SJCRH30 (cell line): Measurements from ENCODE around the gene CADPS. TPM values are rescaled to one million over a fixed set of nuclear protein-coding genes. Genes with fewer than 3 reads are reported as not detected.

ENCODE experiments used
- DNase-seq, 2 experiments: peaks; one replicate each; pipeline ENCODE4 v3.0.0-alpha.2; 2015 to 2020
- H3K27ac ChIP-seq: fragments of 250-450 bp; sonication (Bioruptor Pico); 2 replicates; pipeline ENCODE4 v1.5.1; 2020; ENCODE audit warnings: mild to moderate bottlenecking, moderate library complexity
- H3K27me3 ChIP-seq: fragments of 250-450 bp; sonication (Bioruptor Pico); 2 replicates; pipeline ENCODE4 v1.5.1; 2020; ENCODE audit warnings: mild to moderate bottlenecking, moderate library complexity
- H3K36me3 ChIP-seq: fragments of 250-450 bp; sonication (Bioruptor Pico); 2 replicates; pipeline ENCODE4 v1.5.1; 2020; ENCODE audit warnings: mild to moderate bottlenecking, moderate library complexity
- H3K4me1 ChIP-seq: fragments of 250-450 bp; sonication (Bioruptor Pico); 2 replicates; pipeline ENCODE4 v1.5.1; 2020; ENCODE audit warnings: mild to moderate bottlenecking, moderate library complexity
- H3K4me3 ChIP-seq: fragments of 250-450 bp; sonication (Bioruptor Pico); 2 replicates; pipeline ENCODE4 v1.5.1; 2020; ENCODE audit warnings: mild to moderate bottlenecking, moderate library complexity
- H3K9me3 ChIP-seq: fragments of 250-450 bp; sonication (Bioruptor Pico); replicated peaks from 2 replicates; pipeline ENCODE4 v1.5.1; 2020; ENCODE audit warnings: mild to moderate bottlenecking, moderate library complexity
- total RNA-seq: library from RNA; depleted of rRNA; stranded (reverse); fragments of >200 nt; shearing (Covaris generic); gene quantifications from 2 replicates; pipeline ENCODE4 v1.2.3, GENCODE V29; 2014

The CADPS gene
- total RNA-seq, 1 experiment from 2014 or later: not detected

GRCh38 chr3:62837145-62837787, 38.0 kb downstream of the CADPS start:
- Histone ChIP-seq H3K9me3 (no peaks in the 10 kb centered on the region), H3K27ac (no peak overlapping the region), H3K27me3 (no peaks in the 10 kb centered on the region), H3K36me3 (no peaks in the 10 kb centered on the region), H3K4me3 (no peak overlapping the region), H3K4me1 (no peaks in the 10 kb centered on the region)
- DNase-seq: no peak

- no peaks in the 10 kb centered on the region for H3K27me3 ChIP-seq
- DNase-seq: no peak
- no peaks in the 10 kb centered on the region for H3K4me1 ChIP-seq
- H3K36me3 ChIP-seq: no peaks in the 10 kb centered on the region
- no peaks in the 10 kb centered on the region for H3K9me3 ChIP-seq
- H3K27ac ChIP-seq: no peak overlapping the region
- no peak overlapping the region for H3K4me3 ChIP-seq
Measured at GRCh38 chr3:62835554-62836236, 39.5 kb downstream of the CADPS start.

GRCh38 chr3:62833538-62833937, 41.7 kb downstream of the CADPS start:
- Histone ChIP-seq H3K27ac (no peak overlapping the region), H3K4me1 (no peaks in the 10 kb centered on the region), H3K4me3 (no peak overlapping the region), H3K36me3 (no peaks in the 10 kb centered on the region), H3K9me3 (no peaks in the 10 kb centered on the region), H3K27me3 (no peaks in the 10 kb centered on the region)
- DNase-seq: no peak

- DNase-seq: no peak
- no peaks in the 10 kb centered on the region for H3K9me3 ChIP-seq
- no peaks in the 10 kb centered on the region for H3K27me3 ChIP-seq
- H3K36me3 ChIP-seq: no peaks in the 10 kb centered on the region
- no peak overlapping the region for H3K27ac ChIP-seq
- no peak overlapping the region for H3K4me3 ChIP-seq
- no peaks in the 10 kb centered on the region for H3K4me1 ChIP-seq
Measured at GRCh38 chr3:62832553-62832952, 42.7 kb downstream of the CADPS start.

- Histone ChIP-seq H3K27me3 (no peaks in the 10 kb centered on the region), H3K4me1 (no peaks in the 10 kb centered on the region), H3K27ac (no peak overlapping the region), H3K9me3 (no peaks in the 10 kb centered on the region), H3K4me3 (no peak overlapping the region), H3K36me3 (no peaks in the 10 kb centered on the region)
- DNase-seq: no peak
Measured at GRCh38 chr3:62830727-62831322, 44.4 kb downstream of the CADPS start.

GRCh38 chr3:62827550-62827949, 47.7 kb downstream of the CADPS start:
- no peak for DNase-seq

GRCh38 chr3:62824965-62825592, 50.1 kb downstream of the CADPS start:
- no peaks in the 10 kb centered on the region for H3K9me3 ChIP-seq
- no peaks in the 10 kb centered on the region for H3K27me3 ChIP-seq
- no peak overlapping the region for H3K27ac ChIP-seq
- H3K36me3 ChIP-seq: no peaks in the 10 kb centered on the region
- H3K4me3 ChIP-seq: no peak overlapping the region
- no peaks in the 10 kb centered on the region for H3K4me1 ChIP-seq
- no peak for DNase-seq

More at GRCh38 chr3:62827550-62827949, 47.7 kb downstream of the CADPS start:
- Histone ChIP-seq H3K9me3 (no peaks in the 10 kb centered on the region), H3K27me3 (no peaks in the 10 kb centered on the region), H3K4me3 (no peak overlapping the region), H3K36me3 (no peaks in the 10 kb centered on the region), H3K27ac (no peak overlapping the region), H3K4me1 (no peaks in the 10 kb centered on the region)

- H3K27me3 ChIP-seq: no peaks in the 10 kb centered on the region
- H3K4me3 ChIP-seq: no peak overlapping the region
- H3K9me3 ChIP-seq: no peaks in the 10 kb centered on the region
- H3K36me3 ChIP-seq: no peaks in the 10 kb centered on the region
- no peak for DNase-seq
- no peak overlapping the region for H3K27ac ChIP-seq
- no peaks in the 10 kb centered on the region for H3K4me1 ChIP-seq
Measured at GRCh38 chr3:62823461-62824050, 51.7 kb downstream of the CADPS start.

GRCh38 chr3:62822905-62823304, 52.3 kb downstream of the CADPS start:
- H3K27me3 ChIP-seq: no peaks in the 10 kb centered on the region
- no peaks in the 10 kb centered on the region for H3K9me3 ChIP-seq
- no peak overlapping the region for H3K27ac ChIP-seq
- H3K4me1 ChIP-seq: no peaks in the 10 kb centered on the region
- H3K36me3 ChIP-seq: no peaks in the 10 kb centered on the region
- no peak for DNase-seq
- no peak overlapping the region for H3K4me3 ChIP-seq

GRCh38 chr3:62818347-62818746, 56.9 kb downstream of the CADPS start:
- Histone ChIP-seq H3K4me3 (no peak overlapping the region), H3K4me1 (no peaks in the 10 kb centered on the region), H3K27ac (no peak overlapping the region), H3K27me3 (no peaks in the 10 kb centered on the region), H3K9me3 (no peaks in the 10 kb centered on the region), H3K36me3 (no peaks in the 10 kb centered on the region)
- no peak for DNase-seq

- no peaks in the 10 kb centered on the region for H3K9me3 ChIP-seq
- H3K4me3 ChIP-seq: no peak overlapping the region
- DNase-seq: no peak
- no peak overlapping the region for H3K27ac ChIP-seq
- no peaks in the 10 kb centered on the region for H3K36me3 ChIP-seq
- H3K4me1 ChIP-seq: no peaks in the 10 kb centered on the region
- H3K27me3 ChIP-seq: no peaks in the 10 kb centered on the region
Measured at GRCh38 chr3:62817678-62818077, 57.5 kb downstream of the CADPS start.

GRCh38 chr3:62815981-62816380, 59.2 kb downstream of the CADPS start:
- H3K9me3 ChIP-seq: no peaks in the 10 kb centered on the region
- H3K4me1 ChIP-seq: no peaks in the 10 kb centered on the region
- H3K4me3 ChIP-seq: no peak overlapping the region
- H3K27ac ChIP-seq: no peak overlapping the region
- H3K36me3 ChIP-seq: no peaks in the 10 kb centered on the region
- DNase-seq: no peak
- no peaks in the 10 kb centered on the region for H3K27me3 ChIP-seq

- no peaks in the 10 kb centered on the region for H3K27me3 ChIP-seq
- no peak overlapping the region for H3K27ac ChIP-seq
- DNase-seq: no peak
- no peaks in the 10 kb centered on the region for H3K36me3 ChIP-seq
- no peaks in the 10 kb centered on the region for H3K4me1 ChIP-seq
- H3K9me3 ChIP-seq: no peaks in the 10 kb centered on the region
- H3K4me3 ChIP-seq: no peak overlapping the region
Measured at GRCh38 chr3:62812631-62813030, 62.6 kb downstream of the CADPS start.

- Histone ChIP-seq H3K4me1 (no peaks in the 10 kb centered on the region), H3K9me3 (no peaks in the 10 kb centered on the region), H3K36me3 (no peaks in the 10 kb centered on the region), H3K4me3 (no peak overlapping the region), H3K27me3 (no peaks in the 10 kb centered on the region), H3K27ac (no peak overlapping the region)
- DNase-seq: no peak
Measured at GRCh38 chr3:62811119-62811518, 64.1 kb downstream of the CADPS start.

GRCh38 chr3:62809369-62809768, 65.8 kb downstream of the CADPS start:
- no peaks in the 10 kb centered on the region for H3K36me3 ChIP-seq
- no peak for DNase-seq
- no peaks in the 10 kb centered on the region for H3K27me3 ChIP-seq
- no peaks in the 10 kb centered on the region for H3K9me3 ChIP-seq
- no peak overlapping the region for H3K4me3 ChIP-seq
- no peak overlapping the region for H3K27ac ChIP-seq
- no peaks in the 10 kb centered on the region for H3K4me1 ChIP-seq
